ENCODE results near the gene CAPN14. TPM values are rescaled to one million over a fixed set of nuclear protein-coding genes. Genes with fewer than 3 reads are reported as not detected.

The CAPN14 gene
- total and polyA plus RNA-seq, 2 of the 4 experiments (the other 2 are of a cell fraction), result under 0.01 to 0.09 TPM

GRCh38 chr2:31205186-31205585 is 12.1 kb downstream of the CAPN14 start:
- no peak overlapping the region for H4K5ac ChIP-seq (ENCODE audit: low read depth, low read length)
- ChIA-PET POLR2A (ENCODE audit: unreplicated experiment) (no interaction called here), CTCF (interaction anchor here (1.8 kb wide), 1 partner anchor 128 kb away, joined by 3 read pairs; no protein-coding TSS in a partner anchor)
- TF ChIP-seq RCOR1 (IDR thresholded peaks at IDR 0.05; ENCODE audit: insufficient replicate concordance, low read length) (no peak), POLR2A (IDR thresholded peaks at IDR 0.05; ENCODE audit: low read depth, low read length) (no peak), BHLHE40 (IDR thresholded peaks at IDR 0.05; ENCODE audit: low read depth, low read length) (no peak), USF2 (IDR thresholded peaks at IDR 0.05; ENCODE audit: low read depth, low read length) (no peak), CTCF (conservative IDR thresholded peaks at IDR 0.05; ENCODE audit: low read depth, low read length) (no peak), MAZ (IDR thresholded peaks at IDR 0.05; ENCODE audit: borderline replicate concordance, low read depth, low read length) (no peak), NFE2L2 (IDR thresholded peaks at IDR 0.05; ENCODE audit: low read depth, low read length) (no peak), ELK1 (IDR thresholded peaks at IDR 0.05; ENCODE audit: borderline replicate concordance, low read depth, low read length) (no peak), RFX5 (IDR thresholded peaks at IDR 0.05; ENCODE audit: low read depth, low read length) (no peak), CHD1 (IDR thresholded peaks at IDR 0.05; ENCODE audit: low read depth, low read length) (no peak), RAD21 (IDR thresholded peaks at IDR 0.05; ENCODE audit: low read length) (no peak), FOS (IDR thresholded peaks at IDR 0.05; ENCODE audit: low read depth, low read length) (no peak), SMC3 (IDR thresholded peaks at IDR 0.05; ENCODE audit: low read depth, low read length) (no peak)
- H4K91ac ChIP-seq (ENCODE audit: insufficient read depth, low read depth, low read length), result no peak overlapping the region
- no peak overlapping the region for H3K27ac ChIP-seq (ENCODE audit: insufficient read depth, low read length)
- H2AK9ac ChIP-seq (replicated peaks; ENCODE audit: low read depth, low read length, poor library complexity), result no peak overlapping the region
- no peak for ATAC-seq (ENCODE audit: low read depth)
- H2BK5ac ChIP-seq (ENCODE audit: low read depth, low read length, poor library complexity, severe bottlenecking), result no peak overlapping the region
- H3K4ac ChIP-seq (ENCODE audit: low read depth, low read length), result no peak overlapping the region
- no peak overlapping the region for H3K14ac ChIP-seq (replicated peaks; ENCODE audit: low read depth, low read length)
- no peak overlapping the region for H3K4me2 ChIP-seq (ENCODE audit: low read depth, low read length)
- peaks cover 6% of the 10 kb centered on the region for H3K27me3 ChIP-seq (ENCODE audit: control insufficient read depth, insufficient read depth, low read length)
- no peak overlapping the region for H2AK5ac ChIP-seq (ENCODE audit: low read depth, low read length)
- no peak overlapping the region for H2BK120ac ChIP-seq (ENCODE audit: low read depth, low read length)
- H3K4me1 ChIP-seq (ENCODE audit: control insufficient read depth, insufficient read depth, low read length), result no peaks in the 10 kb centered on the region
- 56% methylated on average over 3 of the region's 9 CpGs; no CpG with 5 or more reads in 1 of the 2 experiments for WGBS, 2 experiments (ENCODE audit: extremely low coverage in 2 of 2, insufficient read length in 1 of 2)
- H3K9ac ChIP-seq (ENCODE audit: low read depth, low read length), result no peak overlapping the region
- no peak overlapping the region for H3K23ac ChIP-seq (ENCODE audit: low read depth, low read length)
- no peaks in the 10 kb centered on the region for H3K9me3 ChIP-seq (ENCODE audit: control insufficient read depth, insufficient read depth, low read length)
- H3K79me1 ChIP-seq (ENCODE audit: low read depth in 1 of 2, low read length in 2 of 2), result no peaks in the 10 kb centered on the region
- no peak overlapping the region for H2BK20ac ChIP-seq (ENCODE audit: low read depth, low read length)
- dilution Hi-C loops (cut with HindIII; ENCODE audit: low sequenced_read_pairs, unreplicated experiment) (no loop called here), in situ Hi-C loops (cut with MboI; ENCODE audit: low sequenced_read_pairs) (no loop called here), intact Hi-C loops (cut with micrococcal nuclease) (no loop called here)
- no TSS peak for BruUV-seq (replicated peaks)
- no peak overlapping the region for H3K4me3 ChIP-seq (ENCODE audit: insufficient read depth, low read depth, low read length)
- H2AFZ ChIP-seq (replicated peaks; ENCODE audit: low read length, poor library complexity), result peak overlapping the region; percentile 63
- H2BK15ac ChIP-seq (ENCODE audit: low read depth, low read length), result no peak overlapping the region
- no peaks in the 10 kb centered on the region for H4K20me1 ChIP-seq (ENCODE audit: insufficient read depth, low read length)
- no peak overlapping the region for H4K8ac ChIP-seq (ENCODE audit: low read depth in 2 of 2, low read length in 2 of 2)
- no peaks in the 10 kb centered on the region for H3K36me3 ChIP-seq (ENCODE audit: control insufficient read depth, insufficient read depth, low read length)
- H3K56ac ChIP-seq (ENCODE audit: extremely low read depth, insufficient read depth, low read length), result no peak overlapping the region
- H3K9me1 ChIP-seq (ENCODE audit: insufficient read depth, low read length), result no peaks in the 10 kb centered on the region
- H3K18ac ChIP-seq (ENCODE audit: low read depth, low read length), result no peak overlapping the region
- no peak for DNase-seq
